Fibroblast of skin of back (primary cell): Measurements from ENCODE around the gene PIP4K2A.
A peak's percentile ranks its signal among the peaks of the same experiment; 100 is the strongest.

ENCODE experiments used
- DNase-seq: peaks from one replicate; pipeline ENCODE4 v3.0.0-alpha.2; 2013

Gene PIP4K2A

GRCh38 chr10:22593636-22594198 lies 120.7 kb downstream of the PIP4K2A start:
- no peak for DNase-seq

GRCh38 chr10:22593026-22593425 lies 121.4 kb downstream of the PIP4K2A start:
- no peak for DNase-seq

- peak; percentile 6 for DNase-seq
Observed at GRCh38 chr10:22589851-22590514, 124.4 kb downstream of the PIP4K2A start.

- no peak for DNase-seq
Observed at GRCh38 chr10:22588462-22588861, 125.9 kb downstream of the PIP4K2A start.

- DNase-seq: no peak
Observed at GRCh38 chr10:22583683-22584082, 130.7 kb downstream of the PIP4K2A start.

- no peak for DNase-seq
Observed at GRCh38 chr10:22581461-22581860, 132.9 kb downstream of the PIP4K2A start.

- DNase-seq: no peak
Observed at GRCh38 chr10:22580711-22581110, 133.7 kb downstream of the PIP4K2A start.

- DNase-seq: no peak
Observed at GRCh38 chr10:22579826-22580225, 134.6 kb downstream of the PIP4K2A start.

- peak; percentile 24 for DNase-seq
Observed at GRCh38 chr10:22573820-22574569, 140.4 kb downstream of the PIP4K2A start.

GRCh38 chr10:22570733-22571430 lies 143.5 kb downstream of the PIP4K2A start:
- no peak for DNase-seq

GRCh38 chr10:22570234-22570633 lies 144.1 kb downstream of the PIP4K2A start:
- DNase-seq: no peak

GRCh38 chr10:22568928-22569327 lies 145.4 kb downstream of the PIP4K2A start:
- DNase-seq: no peak

GRCh38 chr10:22564060-22564459 lies 150.3 kb downstream of the PIP4K2A start:
- no peak for DNase-seq

GRCh38 chr10:22561909-22562308 lies 152.5 kb downstream of the PIP4K2A start:
- no peak for DNase-seq

- DNase-seq: no peak
Observed at GRCh38 chr10:22560913-22561239, 153.5 kb downstream of the PIP4K2A start.

GRCh38 chr10:22560096-22560912 lies 154.1 kb downstream of the PIP4K2A start:
- no peak for DNase-seq

GRCh38 chr10:22557321-22557720 lies 157.1 kb downstream of the PIP4K2A start:
- no peak for DNase-seq

GRCh38 chr10:22556774-22557173 lies 157.6 kb downstream of the PIP4K2A start:
- no peak for DNase-seq

GRCh38 chr10:22554461-22555182 lies 159.8 kb downstream of the PIP4K2A start:
- DNase-seq: peak; percentile 65

GRCh38 chr10:22553452-22553995 lies 160.9 kb downstream of the PIP4K2A start:
- no peak for DNase-seq

- DNase-seq: no peak
Observed at GRCh38 chr10:22552888-22553378, 161.4 kb downstream of the PIP4K2A start.
